Measurements from ENCODE around the gene RAF1. TPM values are rescaled to one million over a fixed set of nuclear protein-coding genes. Genes with fewer than 3 reads are reported as not detected.
"Not testable (repeated sequence)": the region's sequence is repeated elsewhere in the genome, so short reads cannot be mapped to it uniquely, and the experiment has no call there.

Gene RAF1
- polyA plus RNA-seq, 3 donors from 2014 or later: 44.3 to 87.2 (median 81.7) TPM

DNA sequence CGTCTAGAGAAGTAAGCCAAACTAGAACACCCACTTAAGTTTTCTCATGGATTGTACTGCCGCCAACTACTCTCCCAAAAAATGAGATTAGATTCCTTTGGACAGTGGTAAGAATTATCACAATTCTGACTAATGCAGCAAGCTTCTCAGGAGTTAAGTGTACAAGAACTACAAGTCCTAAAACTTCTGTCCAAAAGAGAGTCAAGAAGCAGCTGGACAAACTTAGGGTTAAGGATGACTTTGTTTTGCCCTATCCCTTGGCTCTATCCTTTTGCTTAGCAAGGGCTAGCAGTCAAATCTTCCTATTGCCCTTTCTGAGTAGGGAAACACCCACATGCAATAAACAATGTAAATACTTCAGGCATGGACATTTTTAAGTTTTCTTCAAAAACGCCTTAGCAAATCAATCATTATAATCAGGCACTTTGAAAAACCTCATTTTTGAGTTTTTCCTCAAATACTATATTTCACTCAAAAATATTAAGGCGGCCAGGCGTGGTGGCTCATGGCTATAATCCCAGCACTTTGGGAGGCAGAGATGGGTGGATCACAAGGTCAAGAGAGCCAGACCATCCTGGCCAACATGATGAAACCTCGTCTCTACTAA, 19.5 kb downstream of the RAF1 start:
- Mint-ChIP-seq H3K36me3 (no peaks in the 10 kb centered on the region), H3K27ac (peak overlapping the region in 2 of 6 donors; percentile 16 to 30), H3K4me1 (peaks cover 63 to 80% of the 10 kb centered on the region in 2 donors), H3K9me3 (no peaks in the 10 kb centered on the region), H3K27me3 (ENCODE audit: low read depth in 3 of 3) (peaks cover 0 to 2% (median 0%) of the 10 kb centered on the region in 3 donors), H3K4me3 (no peak overlapping the region)
- DNase-seq: no peak

DNA sequence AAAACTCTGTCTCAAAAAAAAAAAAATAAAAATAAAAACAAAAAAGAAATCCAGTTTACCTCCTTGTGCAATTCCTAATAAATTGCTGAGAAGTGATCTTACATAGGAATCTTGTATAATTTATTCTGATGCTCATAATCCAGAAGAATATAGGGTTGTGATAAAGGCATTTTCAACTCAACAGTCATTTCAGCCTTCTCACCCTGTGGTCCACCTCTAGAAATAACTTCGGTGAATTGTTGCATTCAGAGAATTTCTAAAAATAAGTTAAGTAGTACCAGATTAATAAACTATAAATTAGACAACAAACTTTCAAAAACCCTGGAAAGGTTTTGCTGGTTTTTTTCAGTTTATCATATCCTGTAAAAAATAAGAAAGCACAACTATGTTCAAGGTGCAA, 20.2 kb downstream of the RAF1 start:
- H3K27me3 Mint-ChIP-seq (ENCODE audit: low read depth in 3 of 3): peaks cover 0 to 2% (median 0%) of the 10 kb centered on the region in 3 donors
- peak overlapping the region in 1 of 6 donors; percentile 51 for H3K27ac Mint-ChIP-seq
- no peaks in the 10 kb centered on the region for H3K9me3 Mint-ChIP-seq
- DNase-seq: no peak
- H3K4me3 Mint-ChIP-seq: no peak overlapping the region
- peaks cover 61 to 80% of the 10 kb centered on the region in 2 donors for H3K4me1 Mint-ChIP-seq
- H3K36me3 Mint-ChIP-seq: no peaks in the 10 kb centered on the region

DNA sequence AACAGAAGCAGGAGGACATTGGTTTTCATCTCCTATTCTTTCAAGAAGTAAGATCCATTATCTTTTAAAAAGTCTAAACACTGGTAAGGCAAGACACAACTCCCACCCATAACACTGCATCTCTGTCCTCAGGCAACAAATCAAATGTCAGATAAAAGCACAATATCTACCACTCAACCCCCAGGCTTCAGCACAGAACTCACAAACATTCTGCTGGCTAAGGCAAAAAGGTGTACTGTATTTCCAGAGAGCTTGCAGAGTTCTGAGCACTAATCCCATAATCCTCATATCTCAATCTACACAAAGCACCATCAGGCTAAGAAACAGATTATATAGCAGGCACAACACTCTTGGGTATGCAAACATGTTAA, 20.9 kb downstream of the RAF1 start:
- no peak for DNase-seq
- H3K4me1 Mint-ChIP-seq: peaks cover 59 to 80% of the 10 kb centered on the region in 2 donors
- H3K36me3 Mint-ChIP-seq: no peaks in the 10 kb centered on the region
- H3K9me3 Mint-ChIP-seq: no peaks in the 10 kb centered on the region
- no peak overlapping the region for H3K4me3 Mint-ChIP-seq
- H3K27ac Mint-ChIP-seq: peak overlapping the region in 4 of 6 donors; percentile 29 to 51 (median 46)
- peaks cover 0 to 2% (median 0%) of the 10 kb centered on the region in 3 donors for H3K27me3 Mint-ChIP-seq (ENCODE audit: low read depth in 3 of 3)

- not testable (repeated sequence) for H3K9me3 Mint-ChIP-seq; H3K36me3 Mint-ChIP-seq; DNase-seq; H3K4me3 Mint-ChIP-seq; H3K27me3 Mint-ChIP-seq (ENCODE audit: low read depth in 3 of 3)
- H3K27ac Mint-ChIP-seq: peak overlapping the region in 1 of 6 donors; percentile 31
- H3K4me1 Mint-ChIP-seq: peaks cover 57 to 84% of the 10 kb centered on the region in 2 donors
Observed at GRCh38 chr3:12640853-12641252, 23.1 kb downstream of the RAF1 start.

- Mint-ChIP-seq H3K27me3 (ENCODE audit: low read depth in 3 of 3) (peaks cover 0 to 2% (median 0%) of the 10 kb centered on the region in 3 donors), H3K4me3 (no peak overlapping the region), H3K27ac (peak overlapping the region in 5 of 6 donors; percentile 40 to 72 (median 46)), H3K9me3 (no peaks in the 10 kb centered on the region), H3K36me3 (no peaks in the 10 kb centered on the region), H3K4me1 (peaks cover 50 to 76% of the 10 kb centered on the region in 2 donors)
- DNase-seq: no peak
Observed at GRCh38 chr3:12638105-12638504, 25.8 kb downstream of the RAF1 start.

- Mint-ChIP-seq H3K27ac (no peak overlapping the region), H3K27me3 (ENCODE audit: low read depth in 3 of 3) (no peaks in the 10 kb centered on the region), H3K4me1 (peaks cover 43 to 71% of the 10 kb centered on the region in 2 donors)
Observed at GRCh38 chr3:12633108-12633507, 30.8 kb downstream of the RAF1 start.

DNA sequence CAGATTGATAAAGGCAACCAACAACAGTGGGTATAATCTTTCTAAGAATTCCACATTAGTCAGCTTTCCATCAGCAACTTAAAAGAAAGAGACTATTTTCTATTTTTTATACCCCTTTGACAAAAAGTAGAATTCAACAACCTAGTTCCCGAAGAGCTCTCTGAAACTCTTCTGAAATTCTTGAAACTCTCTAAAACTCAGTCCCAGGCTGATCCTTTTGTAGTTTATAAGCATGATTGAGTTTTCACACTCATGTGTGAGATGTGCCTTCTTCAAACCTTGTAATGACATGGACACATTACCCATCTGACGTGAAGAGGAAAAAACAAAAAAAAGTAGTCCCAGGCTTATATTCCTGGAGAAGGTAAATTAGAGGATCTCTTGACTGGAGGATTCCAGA, 31.4 kb downstream of the RAF1 start:
- Mint-ChIP-seq H3K4me1 (peaks cover 43 to 69% of the 10 kb centered on the region in 2 donors), H3K4me3 (no peak overlapping the region), H3K27ac (peak overlapping the region in 3 of 6 donors; percentile 11 to 23 (median 16)), H3K27me3 (ENCODE audit: low read depth in 3 of 3) (no peaks in the 10 kb centered on the region), H3K36me3 (no peaks in the 10 kb centered on the region), H3K9me3 (no peaks in the 10 kb centered on the region)
- no peak for DNase-seq

More at GRCh38 chr3:12633108-12633507, 30.8 kb downstream of the RAF1 start:
- Mint-ChIP-seq H3K4me3 (no peak overlapping the region), H3K9me3 (no peaks in the 10 kb centered on the region), H3K36me3 (no peaks in the 10 kb centered on the region)
- no peak for DNase-seq

GRCh38 chr3:12630843-12631242, 33.1 kb downstream of the RAF1 start:
- peak overlapping the region in 1 of 6 donors; percentile 33 for H3K27ac Mint-ChIP-seq
- H3K4me3 Mint-ChIP-seq; H3K36me3 Mint-ChIP-seq; H3K9me3 Mint-ChIP-seq; H3K27me3 Mint-ChIP-seq (ENCODE audit: low read depth in 3 of 3); DNase-seq: not testable (repeated sequence)
- peaks cover 47 to 70% of the 10 kb centered on the region in 2 donors for H3K4me1 Mint-ChIP-seq

DNA sequence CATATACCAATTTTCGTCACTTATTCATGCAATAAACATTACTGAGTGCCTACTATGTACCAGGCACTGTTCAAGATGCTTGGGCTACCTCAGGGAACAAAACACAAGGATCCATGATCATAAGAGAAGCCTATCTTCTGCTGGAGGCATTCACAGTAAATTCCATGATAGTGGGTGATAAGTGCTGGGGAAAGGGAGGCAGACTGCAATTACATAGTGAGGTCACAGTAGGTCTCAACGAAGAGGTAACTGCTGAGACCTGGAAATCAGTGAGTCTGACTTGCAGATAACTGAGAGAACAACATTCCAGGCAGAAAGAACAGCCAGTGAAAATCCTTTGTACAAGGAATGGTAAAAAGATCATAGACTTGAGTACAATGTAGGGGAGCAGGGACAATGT, 33.6 kb downstream of the RAF1 start:
- Mint-ChIP-seq H3K9me3 (no peaks in the 10 kb centered on the region), H3K4me3 (peak overlapping the region in 1 of 5 donors; percentile 22), H3K36me3 (no peaks in the 10 kb centered on the region), H3K27ac (peak overlapping the region in 3 of 6 donors; percentile 33 to 76 (median 44)), H3K27me3 (ENCODE audit: low read depth in 3 of 3) (no peaks in the 10 kb centered on the region), H3K4me1 (peaks cover 52 to 76% of the 10 kb centered on the region in 2 donors)
- no peak for DNase-seq

GRCh38 chr3:12629560-12629959, 34.4 kb downstream of the RAF1 start:
- H3K27ac Mint-ChIP-seq: peak overlapping the region in 3 of 6 donors; percentile 6 to 82 (median 75)

GRCh38 chr3:12628813-12629212, 35.1 kb downstream of the RAF1 start:
- peak overlapping the region in 1 of 6 donors; percentile 6 for H3K27ac Mint-ChIP-seq
- peaks cover 59 to 78% of the 10 kb centered on the region in 2 donors for H3K4me1 Mint-ChIP-seq
- H3K36me3 Mint-ChIP-seq: no peaks in the 10 kb centered on the region
- H3K4me3 Mint-ChIP-seq: no peak overlapping the region
- DNase-seq: no peak
- H3K27me3 Mint-ChIP-seq (ENCODE audit: low read depth in 3 of 3): no peaks in the 10 kb centered on the region
- no peaks in the 10 kb centered on the region for H3K9me3 Mint-ChIP-seq

More at GRCh38 chr3:12629560-12629959, 34.4 kb downstream of the RAF1 start:
- no peak for DNase-seq
- Mint-ChIP-seq H3K4me3 (peak overlapping the region in 1 of 5 donors; percentile 12), H3K4me1 (peaks cover 57 to 76% of the 10 kb centered on the region in 2 donors), H3K36me3 (no peaks in the 10 kb centered on the region), H3K27me3 (ENCODE audit: low read depth in 3 of 3) (no peaks in the 10 kb centered on the region), H3K9me3 (no peaks in the 10 kb centered on the region)

- Mint-ChIP-seq H3K36me3 (no peaks in the 10 kb centered on the region), H3K9me3 (no peaks in the 10 kb centered on the region), H3K27me3 (ENCODE audit: low read depth in 3 of 3) (no peaks in the 10 kb centered on the region), H3K4me3 (peak overlapping the region in 1 of 5 donors; percentile 1), H3K27ac (peak overlapping the region in 4 of 6 donors; percentile 2 to 78 (median 26)), H3K4me1 (peaks cover 57 to 76% of the 10 kb centered on the region in 2 donors)
- no peak for DNase-seq
Observed at GRCh38 chr3:12627370-12627769, 36.5 kb downstream of the RAF1 start.

DNA sequence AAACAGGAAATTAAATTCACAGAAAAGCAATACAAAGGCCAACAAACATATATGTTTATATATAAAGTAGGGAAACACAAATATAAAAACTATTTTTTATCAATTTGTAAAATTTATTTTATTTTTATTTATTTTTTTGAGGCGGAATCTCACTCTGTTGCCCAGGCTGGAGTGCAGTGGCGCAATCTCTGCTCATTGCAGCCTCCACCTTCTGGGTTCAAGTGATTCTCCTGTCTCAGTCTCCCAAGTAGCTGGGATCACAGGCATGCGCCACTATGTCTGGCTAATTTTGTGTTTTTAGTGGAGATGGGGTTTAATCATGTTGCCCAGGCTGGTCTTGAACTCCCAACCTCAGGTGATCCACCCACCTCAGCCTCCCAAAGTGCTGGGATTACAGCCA, 39.0 kb downstream of the RAF1 start:
- Mint-ChIP-seq H3K4me1 (peaks cover 62 to 75% of the 10 kb centered on the region in 2 donors), H3K4me3 (peak overlapping the region; percentile 79 to 87 (median 84)), H3K27ac (peak overlapping the region in 5 of 6 donors; percentile 56 to 92 (median 85))
- not testable (repeated sequence) for H3K9me3 Mint-ChIP-seq; H3K36me3 Mint-ChIP-seq; H3K27me3 Mint-ChIP-seq (ENCODE audit: low read depth in 3 of 3); DNase-seq

DNA sequence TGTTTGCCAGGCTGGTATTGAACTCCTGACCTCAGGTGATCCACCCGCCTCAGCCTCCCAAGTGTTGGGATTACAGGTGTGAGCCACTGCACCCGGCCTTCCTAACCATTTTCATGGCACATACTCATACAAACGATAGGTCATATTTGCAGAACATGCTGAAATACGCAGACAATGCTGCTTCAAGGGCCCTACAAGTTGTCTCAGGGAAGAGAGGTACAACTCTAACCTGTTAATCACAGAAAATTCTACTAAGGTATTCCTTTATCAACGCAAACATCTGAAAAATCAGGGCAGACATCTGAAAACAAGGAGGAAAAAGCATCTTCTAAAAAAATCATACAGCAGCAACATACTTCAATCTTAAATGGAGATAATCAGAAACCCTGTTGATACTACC, 39.9 kb downstream of the RAF1 start:
- peaks cover 54 to 66% of the 10 kb centered on the region in 2 donors for H3K4me1 Mint-ChIP-seq
- no peak for DNase-seq
- H3K9me3 Mint-ChIP-seq: no peaks in the 10 kb centered on the region
- no peaks in the 10 kb centered on the region for H3K36me3 Mint-ChIP-seq
- peak overlapping the region in 3 of 6 donors; percentile 25 to 70 (median 37) for H3K27ac Mint-ChIP-seq
- peak overlapping the region in 3 of 5 donors; percentile 5 to 60 (median 31) for H3K4me3 Mint-ChIP-seq
- H3K27me3 Mint-ChIP-seq (ENCODE audit: low read depth in 3 of 3): no peaks in the 10 kb centered on the region

All from immature natural killer cell (primary cell).